Activated CD4-positive, alpha-beta T cell treated with anti-CD3 and anti-CD28 coated beads, Interleukin-2, amount 10 ng/mL, durations not matched to agents 24 days and 14 days (primary cell): ENCODE measurements around the gene PPP1R1A. TPM values are rescaled to one million over a fixed set of nuclear protein-coding genes. Genes with fewer than 3 reads are reported as not detected.

Experiments
- DNase-seq: peaks from one replicate; pipeline ENCODE4 v3.0.0; 2022
- H3K27ac Mint-ChIP-seq: one replicate; pipeline ENCODE4 v1.8.0; 2022; ENCODE audit warnings: mild to moderate bottlenecking, mixed read lengths
- H3K27me3 Mint-ChIP-seq: one replicate; pipeline ENCODE4 v1.8.0; 2022; ENCODE audit warnings: mixed read lengths
- H3K36me3 Mint-ChIP-seq: one replicate; pipeline ENCODE4 v1.8.0; 2022; ENCODE audit warnings: low read depth, mild to moderate bottlenecking, mixed read lengths
- H3K4me1 Mint-ChIP-seq: one replicate; pipeline ENCODE4 v1.8.0; 2021; ENCODE audit warnings: mixed read lengths
- H3K4me3 Mint-ChIP-seq: one replicate; pipeline ENCODE4 v1.8.0; 2022; ENCODE audit warnings: mild to moderate bottlenecking, moderate library complexity, mixed read lengths
- H3K9me3 Mint-ChIP-seq: one replicate; pipeline ENCODE4 v1.8.0; 2021; ENCODE audit warnings: mixed read lengths
- intact Hi-C: fragments of 100-400 bp; cut with micrococcal nuclease; formaldehyde crosslinking; loops from one replicate; pipeline ENCODE4 v1.15.1; 2023
- total RNA-seq: library from RNA; stranded (reverse); gene quantifications from 2 replicates; pipeline ENCODE4 v1.2.3, GENCODE V29; 2022

PPP1R1A gene
- total RNA-seq, 1 donor from 2014 or later, result not detected

DNA sequence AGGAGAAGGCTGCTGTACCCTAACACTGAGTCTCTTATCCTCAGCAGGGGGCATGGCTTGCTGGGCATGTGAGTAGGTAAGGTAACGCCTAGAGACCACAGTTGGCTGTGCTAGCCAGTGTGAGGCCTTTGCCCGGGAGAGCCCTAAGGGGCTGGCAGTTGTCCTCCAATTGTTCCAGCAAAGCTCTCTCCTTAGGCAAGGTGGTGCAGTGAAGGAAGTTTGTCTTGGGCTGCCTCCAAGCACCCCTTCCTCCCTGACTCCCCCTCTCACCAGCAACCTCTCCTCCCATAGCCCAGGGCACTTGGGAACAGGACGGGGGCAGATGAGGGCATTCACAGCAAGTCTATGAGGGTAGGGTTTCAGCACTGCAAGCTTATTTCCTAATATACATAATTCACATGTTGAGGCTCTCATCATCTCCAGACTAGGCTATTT is 23.3 kb upstream of the PPP1R1A start:
- intact Hi-C loops, result no loop called here
- H3K27me3 Mint-ChIP-seq, result peaks cover 37% of the 10 kb centered on the region
- no peak overlapping the region for H3K4me3 Mint-ChIP-seq
- no peak overlapping the region for H3K27ac Mint-ChIP-seq
- DNase-seq, result no peak
- H3K36me3 Mint-ChIP-seq, result no peaks in the 10 kb centered on the region
- no peaks in the 10 kb centered on the region for H3K4me1 Mint-ChIP-seq
- no peaks in the 10 kb centered on the region for H3K9me3 Mint-ChIP-seq

- no peaks in the 10 kb centered on the region for H3K9me3 Mint-ChIP-seq
- H3K27me3 Mint-ChIP-seq, result peaks cover 25% of the 10 kb centered on the region
- H3K36me3 Mint-ChIP-seq, result no peaks in the 10 kb centered on the region
- H3K4me3 Mint-ChIP-seq, result no peak overlapping the region
- H3K4me1 Mint-ChIP-seq, result no peaks in the 10 kb centered on the region
- DNase-seq, result no peak
- intact Hi-C loops, result no loop called here
- peak overlapping the region; percentile 40 for H3K27ac Mint-ChIP-seq
Observed at GRCh38 chr12:54608769-54609168, 20.3 kb upstream of the PPP1R1A start.

- Mint-ChIP-seq H3K27ac (no peak overlapping the region), H3K36me3 (no peaks in the 10 kb centered on the region), H3K4me3 (no peak overlapping the region), H3K27me3 (peaks cover 25% of the 10 kb centered on the region), H3K9me3 (no peaks in the 10 kb centered on the region), H3K4me1 (peaks cover 2% of the 10 kb centered on the region)
- DNase-seq, result no peak
- intact Hi-C loops, result no loop called here
Observed at GRCh38 chr12:54608156-54608555, 19.7 kb upstream of the PPP1R1A start.

- Mint-ChIP-seq H3K27me3 (peaks cover 20% of the 10 kb centered on the region), H3K4me3 (no peak overlapping the region)
Observed at GRCh38 chr12:54606556-54606955, 18.1 kb upstream of the PPP1R1A start.

DNA sequence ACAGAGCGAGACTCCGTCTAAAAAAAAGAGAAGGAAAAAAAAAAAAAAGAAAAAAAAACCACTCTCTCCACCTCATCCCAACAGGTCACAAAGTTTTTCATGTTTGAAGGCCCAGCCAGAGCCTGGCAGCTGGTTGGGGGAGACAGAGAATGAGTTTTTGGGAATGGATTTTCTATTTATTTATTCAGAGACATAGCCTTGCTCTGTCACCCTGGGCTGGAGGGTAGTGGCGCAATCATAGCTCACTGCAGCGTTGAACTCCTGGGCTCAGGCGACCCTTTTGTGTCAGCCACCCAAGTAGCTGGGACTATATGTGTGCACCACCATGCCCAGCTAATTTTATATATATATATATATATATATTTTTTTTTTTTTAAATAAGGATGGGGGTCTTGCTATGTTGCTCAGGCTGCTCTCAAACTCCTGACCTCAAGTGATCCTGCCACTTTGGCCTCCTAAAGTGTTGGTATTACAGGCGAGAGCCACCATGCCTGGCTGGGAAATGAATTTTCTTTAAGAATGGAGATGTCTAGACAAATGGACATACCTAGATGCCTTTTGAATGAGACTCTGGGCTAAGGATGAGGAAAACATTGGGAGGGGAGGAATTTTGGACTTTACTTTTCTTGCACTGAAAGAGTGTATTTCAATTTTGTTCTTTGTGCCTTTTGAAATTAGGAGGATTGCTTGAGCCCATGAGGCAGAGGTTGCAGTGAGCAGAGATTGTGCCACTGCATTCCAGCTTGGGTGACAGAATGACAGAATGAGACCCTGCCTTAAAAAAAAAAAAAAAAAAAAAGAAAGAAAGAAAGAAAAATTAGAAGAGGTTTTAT is 16.9 kb upstream of the PPP1R1A start:
- Mint-ChIP-seq H3K27me3 (peaks cover 18% of the 10 kb centered on the region), H3K4me1 (peaks cover 2% of the 10 kb centered on the region), H3K27ac (no peak overlapping the region), H3K36me3 (no peaks in the 10 kb centered on the region), H3K4me3 (no peak overlapping the region), H3K9me3 (no peaks in the 10 kb centered on the region)
- intact Hi-C loops, result no loop called here
- DNase-seq, result no peak

More at GRCh38 chr12:54606556-54606955, 18.1 kb upstream of the PPP1R1A start:
- intact Hi-C loops, result no loop called here
- H3K9me3 Mint-ChIP-seq, result no peaks in the 10 kb centered on the region
- no peak overlapping the region for H3K27ac Mint-ChIP-seq
- no peak for DNase-seq
- H3K36me3 Mint-ChIP-seq, result no peaks in the 10 kb centered on the region
- H3K4me1 Mint-ChIP-seq, result peaks cover 2% of the 10 kb centered on the region

DNA sequence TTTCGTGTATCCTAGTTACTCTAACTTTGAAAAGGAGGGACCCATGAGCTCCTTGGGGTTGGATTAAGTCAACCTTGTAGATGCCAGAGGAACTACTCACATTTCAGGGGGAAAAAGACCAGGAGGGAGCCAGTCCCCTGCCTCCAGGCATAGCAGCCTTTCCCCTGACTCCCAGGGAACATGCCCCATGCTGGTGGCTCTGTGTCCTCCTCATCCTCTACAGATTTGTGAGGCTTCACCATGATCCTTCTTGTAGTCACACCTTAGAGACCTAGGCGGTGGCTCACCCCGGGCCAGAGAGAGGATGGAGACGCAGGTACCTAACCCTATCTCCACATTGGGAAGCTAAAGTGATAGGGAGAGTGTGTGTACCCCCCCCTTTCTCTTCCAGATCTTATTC is 16.0 kb upstream of the PPP1R1A start:
- H3K4me3 Mint-ChIP-seq, result no peak overlapping the region
- DNase-seq, result no peak
- no peak overlapping the region for H3K27ac Mint-ChIP-seq
- peaks cover 2% of the 10 kb centered on the region for H3K4me1 Mint-ChIP-seq
- H3K9me3 Mint-ChIP-seq, result no peaks in the 10 kb centered on the region
- no peaks in the 10 kb centered on the region for H3K36me3 Mint-ChIP-seq
- H3K27me3 Mint-ChIP-seq, result peaks cover 23% of the 10 kb centered on the region
- intact Hi-C loops, result no loop called here

- peaks cover 2% of the 10 kb centered on the region for H3K4me1 Mint-ChIP-seq
Observed at GRCh38 chr12:54603872-54604271, 15.4 kb upstream of the PPP1R1A start.

GRCh38 chr12:54603173-54603814 is 14.8 kb upstream of the PPP1R1A start:
- Mint-ChIP-seq H3K27ac (no peak overlapping the region), H3K4me1 (peaks cover 2% of the 10 kb centered on the region), H3K9me3 (no peaks in the 10 kb centered on the region), H3K36me3 (no peaks in the 10 kb centered on the region), H3K27me3 (peaks cover 21% of the 10 kb centered on the region), H3K4me3 (no peak overlapping the region)
- DNase-seq, result peak; percentile 88
- intact Hi-C loops, result loop anchor here (1.0 kb wide), 1 partner anchor 470 kb away; no protein-coding TSS in a partner anchor

More at GRCh38 chr12:54603872-54604271, 15.4 kb upstream of the PPP1R1A start:
- no peaks in the 10 kb centered on the region for H3K9me3 Mint-ChIP-seq
- peaks cover 26% of the 10 kb centered on the region for H3K27me3 Mint-ChIP-seq
- intact Hi-C loops, result loop anchor here (1.0 kb wide), 1 partner anchor 469 kb away; no protein-coding TSS in a partner anchor
- no peak overlapping the region for H3K4me3 Mint-ChIP-seq
- no peak overlapping the region for H3K27ac Mint-ChIP-seq
- no peak for DNase-seq
- H3K36me3 Mint-ChIP-seq, result no peaks in the 10 kb centered on the region

DNA sequence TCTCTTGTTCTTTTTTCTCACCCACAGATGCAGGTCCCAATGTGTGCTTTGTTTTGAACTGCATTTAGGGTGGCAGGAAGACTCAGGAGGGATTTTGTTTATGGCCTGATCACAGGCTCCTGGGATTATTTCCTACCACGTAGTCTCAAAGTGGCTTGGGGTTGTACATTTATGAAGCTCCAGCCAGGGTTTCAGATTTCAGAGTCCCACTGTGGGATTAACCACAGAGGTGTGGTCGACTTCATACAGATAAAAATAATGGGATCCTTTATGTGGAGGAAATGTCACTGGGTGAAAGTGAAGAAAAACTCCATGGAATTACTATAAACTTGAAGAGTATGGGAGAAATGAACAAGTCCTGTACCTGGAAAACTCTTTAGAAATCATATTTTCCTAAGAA is 14.2 kb upstream of the PPP1R1A start:
- Mint-ChIP-seq H3K9me3 (no peaks in the 10 kb centered on the region), H3K36me3 (no peaks in the 10 kb centered on the region), H3K27me3 (peaks cover 19% of the 10 kb centered on the region), H3K4me3 (no peak overlapping the region), H3K27ac (no peak overlapping the region), H3K4me1 (peaks cover 2% of the 10 kb centered on the region)
- DNase-seq, result no peak
- intact Hi-C loops, result loop anchor here (1.0 kb wide), 1 partner anchor 471 kb away; no protein-coding TSS in a partner anchor

DNA sequence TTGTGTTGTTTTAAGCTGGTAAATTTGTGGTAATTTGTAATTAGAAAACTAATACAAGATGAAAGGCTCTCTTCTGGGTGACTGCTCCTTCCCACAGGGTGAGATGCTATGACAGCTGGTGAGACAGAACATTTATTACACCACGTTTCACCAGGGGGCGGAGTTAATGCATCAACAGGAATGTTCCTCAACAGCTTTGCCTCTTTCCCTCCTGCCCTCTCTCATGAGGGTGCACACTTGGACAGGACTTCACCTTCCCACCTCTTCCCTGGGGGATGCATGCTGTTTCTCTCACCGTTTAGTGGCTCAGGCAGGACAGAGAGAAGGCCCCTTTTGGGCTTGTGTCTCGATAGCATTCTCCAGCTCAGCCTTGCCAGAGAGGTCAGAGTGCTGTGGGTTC is 13.4 kb upstream of the PPP1R1A start:
- intact Hi-C loops, result no loop called here
- Mint-ChIP-seq H3K27ac (no peak overlapping the region), H3K36me3 (no peaks in the 10 kb centered on the region), H3K4me1 (peaks cover 2% of the 10 kb centered on the region), H3K4me3 (no peak overlapping the region), H3K27me3 (peaks cover 15% of the 10 kb centered on the region), H3K9me3 (no peaks in the 10 kb centered on the region)
- no peak for DNase-seq

DNA sequence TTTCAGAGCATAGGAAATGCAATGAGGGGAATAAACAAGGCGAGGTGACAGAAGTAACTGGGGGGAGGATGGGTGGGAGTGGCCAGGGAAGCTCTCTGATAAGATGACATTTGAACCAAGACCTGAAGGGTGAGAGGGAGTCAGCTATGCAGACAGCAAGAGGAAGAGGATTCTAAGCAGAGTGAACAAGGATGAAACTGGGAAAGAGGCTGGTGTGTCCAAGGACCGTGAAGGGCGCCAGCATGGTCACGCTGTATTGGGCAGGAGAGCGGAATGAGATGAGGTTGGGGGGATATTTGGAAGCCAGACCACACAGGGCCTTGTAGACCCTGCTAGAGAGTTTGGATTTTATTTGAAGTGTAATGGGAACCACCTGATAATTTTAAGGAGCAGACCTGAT is 10.5 kb upstream of the PPP1R1A start:
- Mint-ChIP-seq H3K27ac (no peak overlapping the region), H3K4me3 (no peak overlapping the region), H3K4me1 (peaks cover 2% of the 10 kb centered on the region), H3K27me3 (peaks cover 15% of the 10 kb centered on the region), H3K36me3 (no peaks in the 10 kb centered on the region), H3K9me3 (no peaks in the 10 kb centered on the region)
- DNase-seq, result no peak
- intact Hi-C loops, result no loop called here

GRCh38 chr12:54596526-54596946 is 8.1 kb upstream of the PPP1R1A start:
- Mint-ChIP-seq H3K9me3 (no peaks in the 10 kb centered on the region), H3K27me3 (peaks cover 19% of the 10 kb centered on the region), H3K4me1 (no peaks in the 10 kb centered on the region), H3K4me3 (no peak overlapping the region), H3K27ac (no peak overlapping the region), H3K36me3 (no peaks in the 10 kb centered on the region)
- intact Hi-C loops, result no loop called here
- DNase-seq, result peak; percentile 85

DNA sequence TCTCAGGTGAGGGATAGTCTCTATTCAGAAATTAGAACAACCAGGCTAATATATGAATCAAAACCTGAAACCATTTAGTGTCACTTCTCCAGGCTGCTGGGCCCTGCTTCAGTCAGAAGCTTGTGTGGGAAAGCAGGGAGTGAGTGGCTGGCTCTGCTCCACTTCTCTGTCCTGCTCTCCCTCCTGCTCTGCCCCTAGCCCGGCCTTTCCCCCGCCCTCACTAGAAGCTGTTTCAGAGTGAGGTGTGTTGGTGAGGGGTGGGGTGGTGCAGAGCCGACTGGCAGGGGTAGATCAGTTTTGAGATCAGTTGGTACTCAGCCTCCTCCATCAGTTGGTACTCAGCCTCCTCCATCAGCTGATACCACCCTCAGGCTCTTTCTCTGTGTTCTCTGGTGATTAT is 7.0 kb upstream of the PPP1R1A start:
- H3K27me3 Mint-ChIP-seq, result peaks cover 26% of the 10 kb centered on the region
- no peaks in the 10 kb centered on the region for H3K4me1 Mint-ChIP-seq
- no peak overlapping the region for H3K4me3 Mint-ChIP-seq
- no peaks in the 10 kb centered on the region for H3K9me3 Mint-ChIP-seq
- DNase-seq, result no peak
- intact Hi-C loops, result no loop called here
- no peak overlapping the region for H3K27ac Mint-ChIP-seq
- H3K36me3 Mint-ChIP-seq, result no peaks in the 10 kb centered on the region

GRCh38 chr12:54593725-54594124 is 5.3 kb upstream of the PPP1R1A start:
- Mint-ChIP-seq H3K4me1 (peaks cover 5% of the 10 kb centered on the region), H3K27me3 (peaks cover 34% of the 10 kb centered on the region), H3K36me3 (no peaks in the 10 kb centered on the region), H3K27ac (no peak overlapping the region), H3K9me3 (no peaks in the 10 kb centered on the region), H3K4me3 (no peak overlapping the region)
- intact Hi-C loops, result no loop called here
- no peak for DNase-seq
